Activated gamma-delta T cell treated with anti-CD3 and anti-CD28 coated beads, Interleukin-2, amount 50 U/mL, for 16 hours (primary cell): Measurements from ENCODE around the gene HLCS.

ENCODE experiments used
- DNase-seq: peaks from one replicate; pipeline ENCODE4 v3.0.0-alpha.2; 2020; ENCODE audit warnings: low read depth

HLCS gene

DNA sequence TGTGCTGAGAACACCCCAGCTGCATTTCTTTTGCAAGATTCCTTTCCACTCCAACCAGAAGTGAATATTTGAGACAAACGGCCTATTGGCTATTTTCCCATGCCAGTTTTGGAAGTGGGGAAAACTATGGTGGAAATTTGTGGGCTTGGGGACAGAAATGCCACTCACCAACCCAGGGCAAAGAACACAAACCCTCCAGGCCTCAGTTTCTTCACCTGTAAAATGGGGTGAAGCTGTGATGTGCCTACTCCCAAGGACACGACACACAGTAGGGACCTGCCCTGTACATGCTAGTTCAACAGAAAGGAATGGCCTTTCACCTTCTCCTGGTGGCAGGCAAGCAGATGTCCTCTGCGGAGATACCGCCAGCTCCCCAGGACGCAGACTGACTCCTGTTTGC lies 221.0 kb downstream of the HLCS start:
- no peak for DNase-seq

GRCh38 chr21:36744560-36745231 lies 221.8 kb downstream of the HLCS start:
- no peak for DNase-seq

DNA sequence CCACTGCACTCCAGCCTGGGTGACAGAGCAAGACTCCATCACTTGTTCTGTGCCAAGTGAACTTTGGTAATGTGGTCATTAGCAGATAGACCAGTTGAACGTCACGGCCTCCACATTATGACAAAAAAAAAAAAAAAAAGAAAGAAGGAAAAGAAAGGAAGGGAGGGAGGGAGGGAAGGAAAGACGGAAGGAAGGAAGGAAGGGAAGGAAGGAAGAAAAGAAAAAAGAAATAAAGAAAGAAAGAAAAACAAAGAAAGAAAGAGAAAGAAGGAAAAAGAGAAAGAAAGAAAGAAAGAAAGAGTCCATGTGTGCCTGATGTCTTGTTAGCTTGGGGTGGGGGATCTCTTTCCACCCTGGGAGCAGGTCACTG lies 222.3 kb downstream of the HLCS start:
- no peak for DNase-seq

GRCh38 chr21:36743446-36743845 lies 223.0 kb downstream of the HLCS start:
- DNase-seq: no peak

GRCh38 chr21:36743008-36743407 lies 223.5 kb downstream of the HLCS start:
- no peak for DNase-seq

- DNase-seq: no peak
Measured at GRCh38 chr21:36741506-36741905, 225.0 kb downstream of the HLCS start.

GRCh38 chr21:36738489-36739126 lies 227.9 kb downstream of the HLCS start:
- DNase-seq: no peak

- DNase-seq: no peak
Measured at GRCh38 chr21:36735724-36736320, 230.6 kb downstream of the HLCS start.

GRCh38 chr21:36735201-36735515 lies 231.3 kb downstream of the HLCS start:
- DNase-seq: no peak

- no peak for DNase-seq
Measured at GRCh38 chr21:36734367-36735200, 231.9 kb downstream of the HLCS start.

DNA sequence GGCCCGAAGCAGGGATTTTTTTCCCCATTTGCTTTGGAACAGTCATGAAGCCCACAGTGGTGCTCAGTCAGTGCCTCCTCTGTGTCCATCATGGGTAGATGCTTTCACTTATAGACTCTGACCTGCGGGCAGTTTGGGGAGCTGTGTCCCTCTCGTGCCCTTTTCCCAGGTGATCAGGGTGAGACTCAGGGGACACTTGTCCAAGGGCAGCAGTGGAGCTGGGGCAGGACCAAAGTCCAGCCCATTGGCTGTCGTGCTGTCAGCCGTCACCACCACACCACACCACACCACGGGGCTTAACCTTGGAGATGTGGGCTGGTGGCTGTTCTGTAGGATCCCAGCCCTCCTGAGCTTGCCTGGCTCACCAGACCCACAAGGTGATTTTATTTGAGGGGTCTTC lies 232.6 kb downstream of the HLCS start:
- no peak for DNase-seq

- DNase-seq: no peak
Measured at GRCh38 chr21:36732761-36733160, 233.7 kb downstream of the HLCS start.

DNA sequence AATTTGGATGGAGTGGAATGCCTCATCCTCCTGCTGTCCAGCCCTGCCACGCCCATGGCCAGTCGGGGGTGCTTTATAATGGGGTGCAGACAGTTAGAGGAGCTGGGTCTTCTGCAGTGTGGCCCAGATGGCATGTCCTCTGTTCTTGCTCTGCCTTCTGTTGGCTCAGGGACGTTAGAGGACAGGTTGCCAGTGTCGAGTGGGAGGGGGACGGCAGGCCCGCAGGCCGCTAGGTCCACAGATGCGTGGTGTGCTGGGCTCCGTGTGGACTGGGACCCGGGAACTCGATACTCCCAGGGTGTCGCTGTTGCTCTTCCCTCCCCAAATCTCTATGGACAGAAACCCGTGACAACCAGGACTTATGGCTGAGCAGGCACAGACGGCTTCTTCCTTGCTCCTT lies 234.3 kb downstream of the HLCS start:
- DNase-seq: no peak

DNA sequence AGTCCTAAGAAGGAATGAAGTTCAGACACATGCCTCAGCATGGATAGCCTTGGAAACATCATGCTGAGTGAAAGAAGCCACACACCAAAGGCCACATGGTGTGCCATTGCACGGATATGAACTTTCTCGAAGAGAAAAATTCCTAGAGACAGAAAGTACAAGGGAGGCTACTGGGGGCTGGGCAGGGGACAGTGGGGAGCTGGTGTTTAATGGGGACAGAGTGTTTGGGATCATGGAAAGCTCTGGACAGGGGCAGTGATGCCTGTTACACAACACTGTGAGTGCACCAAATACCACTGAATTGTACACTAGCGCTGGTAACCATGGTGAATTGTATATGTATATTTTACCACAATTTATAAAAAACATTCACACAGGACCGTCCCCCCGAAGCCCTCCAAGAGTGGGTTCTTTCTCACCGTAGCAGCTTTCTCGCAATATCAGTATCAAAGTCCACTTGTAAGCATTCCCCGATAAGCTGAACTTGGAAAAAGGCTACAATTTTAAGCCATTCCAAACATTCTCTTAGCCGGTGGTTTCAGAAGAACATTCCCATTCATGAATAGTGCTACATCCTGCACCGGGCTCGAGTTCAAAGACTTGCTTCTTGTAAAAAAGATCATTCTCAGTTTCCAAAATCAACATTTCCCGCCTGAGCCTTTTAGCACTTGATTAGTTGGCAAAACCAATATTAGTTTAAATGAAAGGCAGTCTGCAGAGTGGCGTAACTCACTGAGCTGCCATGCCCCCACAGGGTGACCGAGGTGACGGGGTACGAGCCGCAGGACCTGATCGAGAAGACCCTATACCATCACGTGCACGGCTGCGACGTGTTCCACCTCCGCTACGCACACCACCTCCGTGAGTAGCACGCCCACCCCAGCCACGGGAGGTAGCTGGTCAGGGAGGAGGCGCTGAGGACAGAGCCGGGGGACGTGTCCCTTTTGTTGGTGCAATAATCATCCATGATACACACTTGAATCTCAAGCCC lies 235.9 kb downstream of the HLCS start:
- DNase-seq: no peak

- no peak for DNase-seq
Measured at GRCh38 chr21:36729310-36729970, 237.0 kb downstream of the HLCS start.

- DNase-seq: no peak
Measured at GRCh38 chr21:36728371-36729111, 237.9 kb downstream of the HLCS start.

GRCh38 chr21:36727866-36728265 lies 238.6 kb downstream of the HLCS start:
- DNase-seq: no peak

DNA sequence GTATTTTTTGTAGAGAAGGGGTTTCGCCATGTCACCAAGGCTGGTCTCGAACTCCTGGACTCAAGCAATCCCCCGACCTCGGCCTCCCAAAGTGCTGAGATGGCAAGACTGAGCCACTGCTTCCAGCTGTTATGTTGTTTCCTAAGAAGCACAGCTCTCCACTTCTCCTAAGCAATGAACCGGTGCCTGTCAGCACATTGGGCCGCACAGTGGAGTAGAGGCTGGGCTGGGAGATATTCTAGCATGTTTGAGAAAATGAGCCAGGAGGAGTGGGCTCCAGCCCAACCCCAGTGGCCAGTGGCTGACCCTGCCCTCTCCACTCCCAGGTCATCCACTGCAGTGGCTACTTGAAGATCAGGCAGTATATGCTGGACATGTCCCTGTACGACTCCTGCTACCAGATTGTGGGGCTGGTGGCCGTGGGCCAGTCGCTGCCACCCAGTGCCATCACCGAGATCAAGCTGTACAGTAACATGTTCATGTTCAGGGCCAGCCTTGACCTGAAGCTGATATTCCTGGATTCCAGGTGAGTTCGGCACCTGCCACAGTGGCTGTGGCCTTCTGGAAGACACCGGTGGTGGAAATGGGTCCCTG lies 240.6 kb downstream of the HLCS start:
- no peak for DNase-seq

DNA sequence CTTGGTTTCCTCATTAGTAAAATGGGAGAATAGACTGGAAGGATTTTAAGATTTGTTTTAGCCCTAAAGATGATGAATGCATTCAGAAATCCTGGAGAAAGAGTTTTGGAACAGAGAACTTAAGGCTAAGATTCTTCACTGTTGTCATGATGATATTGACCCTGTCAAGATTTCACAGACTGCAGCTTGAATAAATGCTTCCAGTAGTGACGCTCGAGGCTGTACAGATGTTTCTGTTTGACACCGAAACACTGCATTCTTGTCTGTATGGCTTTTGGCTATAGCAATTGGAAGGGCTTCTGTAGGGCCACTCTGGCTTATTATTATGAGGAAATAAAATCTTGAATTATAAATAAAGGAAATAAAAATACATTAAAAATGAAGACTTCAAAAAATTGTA lies 241.8 kb downstream of the HLCS start:
- no peak for DNase-seq

DNA sequence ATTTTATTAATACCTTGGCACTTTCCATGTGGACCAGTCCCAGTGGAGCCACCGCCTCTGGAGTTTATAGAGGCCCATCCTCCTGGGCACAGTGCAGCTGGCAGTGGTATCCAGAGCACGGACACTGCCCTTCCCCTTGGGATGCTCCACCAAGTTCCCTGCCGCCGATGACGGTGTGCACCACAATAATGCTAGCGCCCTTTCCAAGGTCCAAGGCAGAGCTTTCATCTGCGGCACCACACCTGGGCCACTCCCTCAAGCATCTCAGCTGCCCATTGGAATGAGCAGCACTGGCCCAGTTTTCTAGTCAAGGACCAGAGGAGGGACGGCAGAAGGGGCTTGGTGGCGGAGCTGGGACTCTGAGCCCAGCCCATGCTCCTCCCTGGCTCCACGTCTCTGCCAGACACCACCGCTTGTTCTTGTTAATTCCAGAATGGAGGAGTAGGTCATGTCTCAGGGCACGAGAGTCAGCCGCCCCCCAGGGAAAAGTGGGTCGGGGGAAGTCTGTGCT lies 243.0 kb downstream of the HLCS start:
- DNase-seq: no peak
